HL-60 (cell line): ENCODE measurements around the gene TDRD1.

Source experiments
- DNase-seq, 2 experiments: peaks; one replicate each; pipeline ENCODE4 v3.0.0-alpha.2; 2010 to 2020; ENCODE audit warnings: low read depth in 1 of 2, low spot score in 1 of 2
- H3K27ac ChIP-seq: fragments of 250-450 bp; sonication (Bioruptor Pico); replicated peaks from 2 replicates; pipeline ENCODE4 v1.5.1; 2020; ENCODE audit warnings: mild to moderate bottlenecking, moderate library complexity
- H3K27me3 ChIP-seq: fragments of 250-450 bp; sonication (Bioruptor Pico); 2 replicates; pipeline ENCODE4 v1.5.1; 2021; ENCODE audit warnings: mild to moderate bottlenecking, moderate library complexity; ENCODE audit not compliant: insufficient read depth, poor library complexity, severe bottlenecking
- H3K4me3 ChIP-seq: replicated peaks from 2 replicates; pipeline ENCODE4 v1.5.1; 2011; ENCODE audit warnings: mild to moderate bottlenecking, control low read depth, low read length; ENCODE audit not compliant: insufficient read depth
- CTCF ChIP-seq: IDR thresholded peaks from one replicate; pipeline ENCODE4 v1.5.1; 2011; ENCODE audit warnings: low read length, control low read depth, inconsistent platforms; ENCODE audit not compliant: insufficient read depth
- GABPA ChIP-seq: IDR thresholded peaks from 2 replicates; pipeline ENCODE4 v1.6.1; 2012; ENCODE audit warnings: low read depth
- POLR2AphosphoS5 ChIP-seq: IDR thresholded peaks from 2 replicates; pipeline ENCODE4 v1.6.1; 2012; ENCODE audit warnings: low read depth
- REST ChIP-seq: IDR thresholded peaks from 2 replicates; pipeline ENCODE4 v1.6.1; 2012; ENCODE audit warnings: low read depth; ENCODE audit not compliant: insufficient replicate concordance
- SPI1 ChIP-seq: IDR thresholded peaks from 2 replicates; pipeline ENCODE4 v1.6.1; 2012; ENCODE audit warnings: low read depth, mild to moderate bottlenecking, borderline replicate concordance

Gene TDRD1

GRCh38 chr10:114173921-114174694 lies 5.0 kb upstream of the TDRD1 start, which contains the start of gene CCDC186:
CCDC186 (minus strand) TSS chr10:114174203; CDS start chr10:114163268, 10,935 bp downstream.
- TF ChIP-seq SPI1 (no peak), POLR2AphosphoS5 (peak; percentile 60; the same call in 1 of the 2 replicates), GABPA (no peak)
- DNase-seq: peak; percentile 83 to 95

GRCh38 chr10:114174695-114175188 lies 4.4 kb upstream of the TDRD1 start:
- H3K27me3 ChIP-seq: no peaks in the 10 kb centered on the region
- TF ChIP-seq SPI1 (no peak), GABPA (no peak), POLR2AphosphoS5 (no peak; the same call in 1 of the 2 replicates), CTCF (no peak), REST (no peak)
- peak; percentile 41 to 74 for DNase-seq
- H3K4me3 ChIP-seq: peak overlapping the region; percentile 96
- peak overlapping the region; percentile 79 for H3K27ac ChIP-seq

More at GRCh38 chr10:114173921-114174694, 5.0 kb upstream of the TDRD1 start, which contains the start of gene CCDC186:
- H3K27ac ChIP-seq: peak within 1 kb of the TSS; percentile 79
- peak within 1 kb of the TSS; percentile 96 for H3K4me3 ChIP-seq
- H3K27me3 ChIP-seq: no peaks in the 10 kb centered on the region

- DNase-seq: no peak
- Histone ChIP-seq H3K27ac (no peak overlapping the region), H3K4me3 (no peak overlapping the region), H3K27me3 (no peaks in the 10 kb centered on the region)
- TF ChIP-seq GABPA: no peak
- no peak for TF ChIP-seq REST
- TF ChIP-seq SPI1: no peak
- TF ChIP-seq POLR2AphosphoS5: no peak
- TF ChIP-seq CTCF: no peak
Measured at GRCh38 chr10:114175667-114176066, 3.5 kb upstream of the TDRD1 start.

GRCh38 chr10:114176511-114176910 lies 2.6 kb upstream of the TDRD1 start:
- Histone ChIP-seq H3K4me3 (no peak overlapping the region), H3K27me3 (no peaks in the 10 kb centered on the region), H3K27ac (no peak overlapping the region)
- no peak for DNase-seq
- no peak for TF ChIP-seq REST
- TF ChIP-seq GABPA: no peak
- no peak for TF ChIP-seq POLR2AphosphoS5
- TF ChIP-seq SPI1: no peak
- TF ChIP-seq CTCF: no peak
